T-helper 1 cell (primary cell): Measurements from ENCODE around the gene KIF1B.
"Not testable (repeated sequence)": the region's sequence is repeated elsewhere in the genome, so short reads cannot be mapped to it uniquely, and the experiment has no call there.

Experiments
- DNase-seq, 5 donors: peaks; one replicate each; pipeline ENCODE4 v3.0.0-alpha.2; 2012 to 2020

KIF1B gene

DNA sequence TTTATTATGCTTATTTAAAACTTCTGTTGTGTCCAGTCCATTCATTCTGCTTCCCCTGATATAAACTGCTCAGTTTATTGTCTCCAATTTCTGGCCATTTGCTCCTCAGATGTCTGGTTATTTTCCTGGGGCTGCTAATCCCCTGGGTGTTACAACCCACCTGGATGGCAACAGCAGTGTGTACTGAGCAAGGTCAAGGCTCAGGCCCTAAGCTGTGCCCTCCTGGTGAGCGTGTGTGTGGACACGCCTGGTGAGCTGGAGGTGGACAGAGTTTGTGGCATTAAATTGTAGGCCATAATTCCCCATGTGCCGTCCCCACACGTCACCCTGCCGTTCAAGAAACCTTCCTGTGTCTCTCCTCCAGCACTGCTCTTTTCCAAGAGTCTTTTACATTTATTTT is 18.1 kb upstream of the KIF1B start:
- no peak for DNase-seq

GRCh38 chr1:10193288-10193687 is 17.1 kb upstream of the KIF1B start:
- no peak for DNase-seq

GRCh38 chr1:10195570-10195969 is 14.8 kb upstream of the KIF1B start:
- no peak for DNase-seq

DNA sequence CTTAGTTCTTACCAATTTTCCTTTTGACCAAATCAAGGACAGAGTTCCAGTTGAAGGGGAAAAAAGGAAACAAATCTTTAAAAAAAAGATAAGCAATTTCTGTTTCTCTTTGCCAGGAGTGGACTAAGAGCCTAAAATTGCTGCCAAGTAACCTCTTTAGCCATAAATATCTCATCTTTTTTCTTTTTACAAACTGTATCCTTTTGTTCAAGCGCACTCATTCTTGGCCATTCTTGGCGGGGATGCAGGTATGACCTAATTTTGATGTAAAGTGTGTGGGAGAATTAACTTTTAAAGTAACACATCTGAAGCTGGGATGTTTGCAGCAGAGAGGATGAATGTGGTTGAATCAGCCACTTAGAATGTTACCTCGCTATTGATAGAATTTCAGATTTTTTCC is 13.4 kb upstream of the KIF1B start:
- DNase-seq = no peak

GRCh38 chr1:10200620-10201019 is 9.8 kb upstream of the KIF1B start:
- DNase-seq = no peak

- DNase-seq = no peak
These were observed 6.2 kb upstream of the KIF1B start for GRCh38 chr1:10204003-10204642.

GRCh38 chr1:10205206-10205605 is 5.2 kb upstream of the KIF1B start:
- DNase-seq = not testable (repeated sequence)

- DNase-seq = no peak
These were observed 2.6 kb upstream of the KIF1B start for GRCh38 chr1:10207810-10208209.

DNA sequence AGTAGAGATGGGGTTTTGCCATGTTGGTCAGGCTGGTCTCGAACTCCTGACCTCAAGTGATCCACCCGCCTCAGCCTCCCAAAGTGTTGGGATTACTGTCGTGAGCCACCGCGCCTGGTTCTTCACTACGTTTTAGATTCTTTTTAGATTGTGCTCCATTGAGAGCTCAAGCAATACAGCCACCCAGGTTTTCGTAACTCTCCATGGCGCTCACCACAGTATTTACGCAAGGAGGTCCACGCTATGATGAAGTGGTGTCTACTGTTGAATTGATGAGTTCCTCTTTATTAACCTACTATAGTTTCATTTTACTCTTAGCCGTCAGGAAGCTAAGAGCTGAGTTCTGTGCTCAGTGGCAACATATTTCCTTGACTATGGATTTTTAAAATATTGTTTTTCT is 1.8 kb upstream of the KIF1B start:
- DNase-seq = no peak

- no peak for DNase-seq
These were observed 823 bp upstream of the KIF1B start for GRCh38 chr1:10209590-10209904.

DNA sequence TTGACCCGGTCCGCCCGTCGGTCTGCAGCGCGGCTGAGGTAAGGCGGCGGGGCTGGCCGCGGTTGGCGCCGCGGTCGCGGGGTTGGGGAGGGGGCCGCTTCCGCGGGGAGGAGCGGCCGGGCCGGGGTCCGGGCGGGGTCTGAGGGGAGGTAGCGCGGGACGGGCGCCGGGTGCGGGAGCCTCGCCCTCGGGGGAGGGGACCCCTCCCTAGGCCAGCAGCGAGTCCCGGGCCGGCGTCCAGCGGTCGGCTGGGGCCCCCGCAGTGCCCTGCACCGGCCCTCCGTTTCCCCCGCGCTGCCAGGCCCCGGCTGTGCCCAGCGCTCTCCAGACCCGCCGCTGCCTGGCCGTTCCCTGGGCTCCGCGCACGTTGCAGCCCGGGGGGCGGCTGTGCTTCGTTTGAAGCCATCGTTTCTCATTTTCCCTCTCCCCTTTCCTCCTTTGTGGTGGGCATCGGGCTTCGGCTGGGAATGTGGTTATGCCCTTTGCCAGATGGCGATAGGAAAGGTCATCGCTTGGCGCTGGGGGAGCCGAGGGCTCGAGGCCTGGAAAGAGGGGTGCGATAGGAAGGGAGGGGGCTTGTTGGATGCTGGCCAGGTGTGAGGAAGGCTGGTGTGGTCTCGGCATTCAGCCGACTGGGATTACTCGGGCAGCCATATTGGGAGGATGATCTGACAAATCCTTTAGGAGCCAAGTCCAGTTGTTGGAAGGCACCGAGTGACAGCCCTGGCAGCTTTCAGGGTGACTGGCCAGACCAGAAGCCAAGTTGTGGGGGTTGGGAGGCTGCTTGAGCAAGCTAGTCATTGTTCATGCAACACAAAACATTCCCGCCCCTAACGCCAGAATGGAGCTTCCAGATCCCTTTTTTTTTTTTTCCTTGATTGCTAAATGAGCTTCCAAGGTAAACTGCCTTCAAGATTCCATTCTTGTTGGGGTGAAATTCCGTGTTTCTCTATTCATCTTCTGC is 753 bp downstream of the KIF1B start:
- DNase-seq = peak in 2 of 5 donors; percentile 3 to 13

- no peak for DNase-seq
These were observed 1.5 kb downstream of the KIF1B start for GRCh38 chr1:10211805-10212410.

- no peak for DNase-seq
These were observed 2.1 kb downstream of the KIF1B start for GRCh38 chr1:10212476-10212875.

DNA sequence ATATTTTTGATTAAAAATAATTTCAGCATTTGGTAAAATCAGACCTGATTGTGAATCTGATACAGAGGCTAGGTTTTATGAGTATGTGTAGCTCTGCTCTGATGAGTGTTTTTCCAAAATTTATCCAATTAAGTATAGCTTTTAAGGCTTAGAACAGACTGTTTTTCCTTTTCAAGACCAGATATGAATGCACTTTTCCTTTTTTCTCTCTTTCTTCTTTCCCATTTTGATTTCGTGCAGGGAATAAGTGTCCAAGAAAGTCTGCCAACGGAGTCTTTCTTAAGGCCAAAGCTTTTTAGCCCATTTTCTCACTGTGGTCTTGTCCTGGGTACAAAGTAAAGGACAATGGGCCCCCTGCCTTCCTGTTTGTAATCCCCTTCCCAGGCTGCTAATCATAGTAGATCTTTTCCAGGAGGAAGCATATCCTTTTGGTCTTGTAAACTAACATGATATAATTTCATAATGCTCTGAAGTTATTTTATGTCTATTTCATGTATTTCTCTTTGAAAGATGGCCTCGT is 2.9 kb downstream of the KIF1B start:
- DNase-seq = no peak

- DNase-seq = peak in 1 of 5 donors; percentile 37
These were observed 5.8 kb downstream of the KIF1B start for GRCh38 chr1:10216090-10216749.

- peak in 1 of 5 donors; percentile 63 for DNase-seq
These were observed 7.5 kb downstream of the KIF1B start for GRCh38 chr1:10217748-10218441.

DNA sequence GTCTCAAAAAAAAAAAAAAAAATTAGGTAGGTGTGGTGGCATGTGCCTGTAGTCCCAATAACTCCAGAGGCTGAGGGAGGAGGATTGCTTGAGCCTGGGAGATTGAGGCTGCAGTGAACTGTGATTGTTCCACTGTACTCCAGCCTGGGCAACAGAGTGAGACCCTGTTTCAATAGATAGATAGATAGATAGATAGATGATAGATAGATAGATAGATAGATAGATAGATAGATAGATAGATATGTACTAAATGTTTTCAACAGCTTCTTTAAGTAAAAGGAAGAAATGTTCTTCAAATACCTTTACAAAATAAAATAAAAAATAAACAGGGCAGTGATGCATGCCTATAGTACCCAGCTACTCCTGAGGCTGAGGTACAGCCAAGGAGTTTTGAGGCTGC is 9.8 kb downstream of the KIF1B start:
- DNase-seq = no peak

GRCh38 chr1:10220657-10221056 is 10.3 kb downstream of the KIF1B start:
- not testable (repeated sequence) for DNase-seq

GRCh38 chr1:10225573-10225972 is 15.2 kb downstream of the KIF1B start:
- no peak for DNase-seq

GRCh38 chr1:10228528-10228927 is 18.2 kb downstream of the KIF1B start:
- DNase-seq = no peak

DNA sequence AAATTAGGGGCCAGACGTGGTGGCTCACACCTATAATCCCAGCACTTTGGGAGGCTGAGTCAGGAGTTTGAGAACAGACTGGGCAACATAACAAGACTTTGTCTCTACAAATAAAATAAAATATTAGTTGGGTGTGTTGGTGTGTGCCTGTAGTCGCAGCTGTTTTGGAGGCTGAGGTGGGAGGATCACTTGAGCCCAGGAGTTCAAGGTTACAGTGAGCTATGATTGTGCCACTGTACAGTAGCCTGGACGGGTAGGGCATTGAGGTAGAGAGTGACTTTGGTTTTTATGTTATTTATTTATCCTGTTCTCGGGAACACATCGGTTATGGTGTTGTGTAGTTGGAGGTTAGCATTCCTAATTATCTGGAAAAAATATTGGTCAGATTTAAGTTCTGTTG is 19.5 kb downstream of the KIF1B start:
- no peak for DNase-seq

DNA sequence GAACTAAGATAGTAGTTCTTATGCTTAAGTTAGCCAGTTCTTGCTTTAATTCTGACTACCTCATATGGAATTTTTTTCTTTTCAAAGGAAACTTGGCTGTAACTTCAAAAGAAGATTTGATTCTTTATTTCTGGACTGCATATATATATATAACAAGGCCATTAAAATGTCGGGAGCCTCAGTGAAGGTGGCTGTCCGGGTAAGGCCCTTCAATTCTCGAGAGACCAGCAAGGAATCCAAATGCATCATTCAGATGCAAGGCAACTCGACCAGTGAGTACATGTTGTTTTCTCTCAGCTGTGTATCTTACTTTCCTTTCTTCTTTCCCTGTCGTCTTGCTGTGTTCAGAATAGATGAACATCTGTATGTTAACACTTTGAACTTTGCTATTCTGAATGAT is 21.8 kb downstream of the KIF1B start:
- DNase-seq = no peak
